GM19238 (cell line): ENCODE measurements around the gene NUDT4.
"Not testable (repeated sequence)": the region's sequence is repeated elsewhere in the genome, so short reads cannot be mapped to it uniquely, and the experiment has no call there.

Source experiments
- DNase-seq: peaks from one replicate; pipeline ENCODE4 v3.0.0; 2011; ENCODE audit warnings: low spot score; ENCODE audit not compliant: insufficient read length

Gene NUDT4

DNA sequence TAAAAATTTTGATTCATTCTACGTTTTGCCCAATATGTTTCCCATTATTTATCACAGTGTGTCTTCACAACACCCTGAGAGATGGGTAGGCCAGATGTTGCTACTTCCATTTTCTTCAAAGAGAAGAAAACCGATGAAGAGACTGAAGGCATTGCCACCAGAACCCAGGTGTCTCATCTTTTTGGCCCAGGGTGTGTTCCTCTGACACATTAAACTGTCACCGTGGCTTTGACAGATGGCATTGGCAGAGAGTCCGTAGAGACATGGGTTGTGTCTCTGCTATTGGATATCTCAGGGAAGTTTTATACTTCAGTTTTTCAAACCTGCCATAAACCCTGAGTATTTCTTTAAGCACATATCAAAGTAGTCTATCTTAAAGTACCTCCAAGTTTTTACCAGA, 11.3 kb upstream of the NUDT4 start:
- no peak for DNase-seq

DNA sequence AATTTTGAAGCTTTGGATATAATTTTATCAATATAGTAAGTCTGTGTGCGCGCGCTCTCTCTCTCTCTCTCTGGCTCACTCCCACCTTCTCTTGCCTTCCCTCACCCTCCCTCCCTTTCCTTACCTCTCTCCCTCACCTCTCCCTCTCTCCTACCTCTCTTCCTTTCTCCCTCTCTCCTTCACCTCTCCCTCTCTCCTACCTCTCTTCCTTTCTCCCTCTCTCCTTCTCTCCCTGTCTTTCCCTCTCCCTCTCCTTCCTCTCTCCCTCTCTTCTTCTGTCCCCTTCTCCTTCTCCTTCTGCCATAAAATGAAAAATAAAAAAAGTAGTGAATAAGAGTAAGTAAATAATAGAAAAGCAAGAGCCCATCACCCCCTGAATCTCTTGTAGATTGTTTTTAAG, 9.0 kb upstream of the NUDT4 start:
- no peak for DNase-seq

DNA sequence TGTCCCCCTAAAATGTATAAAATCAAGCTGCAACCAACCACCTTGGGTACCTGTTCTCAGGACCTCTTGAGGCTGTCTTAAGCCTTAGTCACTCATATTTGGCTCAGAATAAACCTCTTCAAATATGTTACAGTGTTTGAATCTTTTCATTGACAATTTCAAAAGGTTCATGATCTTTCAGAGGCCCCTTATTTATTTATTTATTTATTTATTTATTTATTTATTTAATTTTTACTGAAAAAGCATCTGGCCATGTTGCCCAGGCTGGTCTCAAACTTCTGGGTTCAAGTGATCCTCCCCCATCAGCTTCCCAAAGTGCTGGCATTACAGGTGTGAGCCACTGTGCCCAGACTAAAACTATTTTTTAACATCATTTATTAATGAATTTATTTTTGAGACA, 8.2 kb upstream of the NUDT4 start:
- DNase-seq, result no peak

DNA sequence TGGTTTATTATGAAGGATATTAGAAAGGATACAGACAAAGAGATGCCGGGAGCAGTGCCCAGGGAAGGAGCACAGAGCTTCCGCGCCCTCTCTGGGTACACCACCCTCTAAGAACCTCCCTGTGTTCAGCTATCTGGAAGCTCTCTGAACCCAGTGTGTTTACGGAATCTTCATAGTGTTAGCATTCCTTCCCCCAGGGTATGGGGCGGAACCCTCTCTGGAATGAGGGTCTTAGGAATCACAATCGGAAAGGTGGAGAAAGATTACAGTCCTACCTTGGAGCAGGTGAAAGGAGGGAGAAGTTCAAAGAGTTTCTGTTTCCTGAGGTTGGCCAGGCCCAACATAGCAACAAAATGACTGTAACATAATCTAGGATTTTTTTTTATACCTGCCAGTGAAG, 6.8 kb upstream of the NUDT4 start:
- no peak for DNase-seq

DNA sequence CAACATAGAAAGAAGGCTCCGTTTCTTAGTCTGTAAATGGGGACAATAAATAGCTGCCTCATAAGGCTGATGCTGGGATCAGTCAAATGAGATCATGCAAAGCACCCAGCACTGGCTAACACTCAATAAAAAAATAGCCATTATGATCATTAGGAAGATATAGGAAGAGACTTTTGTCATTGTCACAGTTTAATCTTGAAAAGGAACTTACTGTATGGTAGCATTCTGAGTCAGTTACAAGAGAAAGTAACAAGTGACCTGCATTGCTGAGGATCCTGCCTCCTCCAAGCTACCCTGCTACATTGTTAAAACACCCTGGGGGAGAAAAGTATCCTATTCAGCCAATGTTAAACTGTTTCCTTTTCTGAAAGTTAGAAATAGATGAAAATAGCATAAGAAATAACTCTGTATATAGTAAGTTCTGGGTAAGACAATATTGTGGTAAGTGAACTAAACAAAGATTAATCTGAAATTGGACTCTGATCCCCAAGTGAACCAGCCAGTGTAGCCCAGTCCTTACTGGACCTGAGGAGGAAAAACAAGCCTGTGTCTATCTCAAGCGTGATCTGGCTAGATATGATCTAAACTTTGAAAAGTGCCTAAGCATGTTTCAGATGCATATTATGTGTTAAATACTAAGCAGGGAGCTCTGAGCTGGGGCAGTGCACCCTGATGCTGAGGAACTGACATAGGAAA, 3.6 kb upstream of the NUDT4 start:
- DNase-seq, result no peak

DNA sequence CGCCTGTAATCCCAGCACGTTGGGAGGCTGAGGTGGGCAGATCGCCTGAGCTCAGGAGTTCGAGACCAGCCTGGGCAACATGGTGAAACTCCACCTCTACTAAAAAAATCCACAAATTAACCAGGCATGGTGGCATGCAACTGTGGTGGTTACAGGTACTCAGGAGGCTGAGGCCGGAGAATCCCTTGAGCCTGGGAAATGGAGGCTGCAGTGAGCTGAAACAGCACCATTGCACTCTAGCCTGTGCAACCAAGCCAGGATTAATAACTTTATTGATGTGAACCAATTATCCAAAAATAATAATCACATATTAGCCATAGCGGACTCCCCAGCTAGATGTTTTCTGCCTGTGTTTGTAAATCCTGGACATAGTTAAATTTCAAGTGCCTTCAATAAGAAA, 1.8 kb upstream of the NUDT4 start:
- no peak for DNase-seq

DNA sequence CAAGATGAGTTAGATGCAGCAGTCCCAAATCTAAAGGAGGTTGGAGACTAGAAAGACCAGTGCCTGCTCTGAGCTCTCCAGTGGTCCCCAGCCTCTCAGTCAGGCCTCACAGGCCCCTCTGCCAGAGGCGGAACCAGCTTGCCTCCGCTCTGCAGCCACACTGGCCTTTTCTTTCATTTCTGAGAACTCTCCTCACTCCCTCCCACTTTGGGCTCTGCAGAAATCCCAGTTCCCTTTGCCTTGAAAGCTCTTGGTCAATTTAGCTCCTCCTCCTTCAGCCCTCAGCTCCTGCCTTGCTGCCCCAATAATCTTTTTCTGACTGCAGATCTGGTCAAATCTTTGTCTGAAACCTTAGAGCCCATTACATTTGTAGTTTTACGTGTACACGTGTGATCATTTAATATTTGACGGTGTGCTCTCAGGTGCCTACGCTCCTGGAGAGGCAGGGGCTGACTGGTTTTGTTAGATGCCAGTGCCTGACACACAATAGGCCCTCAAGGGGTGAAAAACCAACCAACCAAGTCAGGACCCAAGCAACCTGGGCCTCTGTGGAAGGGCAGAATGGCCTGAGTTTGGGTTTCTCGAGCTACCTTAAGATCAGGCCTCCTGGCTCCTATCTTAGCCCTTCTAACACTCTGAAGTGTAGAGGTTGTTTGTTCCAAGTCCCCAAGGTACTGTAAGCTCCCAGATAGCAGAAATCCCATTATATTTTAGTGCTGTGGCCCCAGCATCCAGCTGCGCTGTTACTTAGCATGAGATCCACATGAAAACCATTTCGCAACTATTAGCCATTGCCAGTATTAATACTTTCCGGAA, 1.1 kb upstream of the NUDT4 start:
- no peak for DNase-seq

DNA sequence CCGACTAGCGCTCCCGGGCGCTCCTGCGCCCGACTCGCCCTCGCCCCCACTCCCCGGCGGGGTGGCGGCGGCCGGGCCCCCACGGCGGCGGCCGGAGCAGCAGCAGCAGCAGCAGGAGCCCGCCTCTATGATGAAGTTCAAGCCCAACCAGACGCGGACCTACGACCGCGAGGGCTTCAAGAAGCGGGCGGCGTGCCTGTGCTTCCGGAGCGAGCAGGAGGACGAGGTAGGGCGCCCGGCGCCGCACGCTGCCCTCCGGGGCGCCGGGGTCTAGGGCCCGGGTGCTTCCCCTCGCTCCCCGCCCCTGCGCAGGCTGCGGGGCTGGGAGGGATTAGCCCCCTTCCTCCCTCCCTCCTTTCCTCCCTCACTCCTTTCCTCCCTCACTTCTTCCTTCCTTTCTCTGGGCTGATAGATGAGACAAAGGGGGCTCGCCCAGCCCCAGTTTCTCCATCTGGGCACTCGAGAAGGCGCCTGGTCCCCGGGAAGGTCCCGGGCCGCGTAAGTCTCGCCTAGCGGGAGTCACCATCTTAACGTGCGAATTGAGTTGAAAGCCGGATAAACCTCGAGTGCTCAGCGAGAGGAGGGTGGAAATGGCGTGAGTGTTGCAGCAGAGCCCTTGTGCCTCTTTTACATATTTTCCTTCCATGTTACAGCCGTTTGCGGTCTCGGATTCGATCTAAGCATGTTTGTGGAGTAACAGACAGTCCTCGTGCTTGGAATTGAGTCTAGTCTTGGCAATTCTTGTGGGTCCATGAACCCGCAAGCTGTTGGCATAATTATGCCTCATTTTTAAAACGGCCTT, 672 bp downstream of the NUDT4 start:
- peak; percentile 60 for DNase-seq

DNA sequence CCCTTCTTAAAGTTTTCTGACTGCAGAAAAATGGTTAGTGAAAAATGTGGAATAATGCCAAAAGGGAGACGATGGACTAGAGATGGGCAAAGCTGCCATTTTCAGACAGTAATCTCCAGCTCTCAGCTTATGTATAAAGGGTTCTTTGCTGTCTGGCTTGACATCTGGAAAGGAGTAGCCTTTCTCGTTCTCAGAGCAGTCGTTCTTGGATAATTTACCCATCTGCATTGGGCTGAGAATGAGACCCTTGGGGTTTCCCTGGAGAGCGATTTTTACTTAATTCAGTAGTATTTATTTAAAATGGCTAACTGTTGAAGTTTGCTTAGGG, 1.2 kb downstream of the NUDT4 start:
- DNase-seq, result no peak

DNA sequence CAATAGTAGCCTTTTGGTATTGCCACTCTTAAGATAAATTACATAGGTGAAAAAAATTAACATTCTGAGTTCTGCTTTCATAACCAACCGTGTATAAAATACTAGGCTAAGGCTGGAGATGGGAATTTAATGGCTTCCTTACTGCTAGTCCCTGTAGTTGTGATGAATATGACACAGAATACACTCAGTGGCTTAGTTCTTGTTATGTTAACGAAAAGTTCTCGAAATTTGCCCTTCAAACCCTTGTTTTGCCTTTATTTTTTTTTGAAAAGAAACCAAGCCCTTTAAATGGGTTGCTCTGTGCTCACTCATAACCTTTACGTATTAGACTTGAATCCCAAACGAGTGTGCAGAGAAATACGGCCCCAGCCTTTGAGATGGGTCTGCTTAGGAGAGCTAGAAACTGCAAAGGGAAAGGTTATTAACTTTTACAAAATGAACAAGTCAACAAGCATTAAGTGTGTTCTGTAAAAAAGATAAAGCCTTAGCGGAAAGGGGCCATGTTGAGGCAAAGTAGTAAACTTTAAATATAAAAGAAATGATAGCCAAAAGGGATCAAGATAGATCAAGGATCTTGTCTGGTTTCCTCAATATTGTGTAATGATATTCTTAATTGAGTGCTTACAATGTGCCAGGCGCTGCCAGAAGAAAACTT, 1.7 kb downstream of the NUDT4 start:
- no peak for DNase-seq

DNA sequence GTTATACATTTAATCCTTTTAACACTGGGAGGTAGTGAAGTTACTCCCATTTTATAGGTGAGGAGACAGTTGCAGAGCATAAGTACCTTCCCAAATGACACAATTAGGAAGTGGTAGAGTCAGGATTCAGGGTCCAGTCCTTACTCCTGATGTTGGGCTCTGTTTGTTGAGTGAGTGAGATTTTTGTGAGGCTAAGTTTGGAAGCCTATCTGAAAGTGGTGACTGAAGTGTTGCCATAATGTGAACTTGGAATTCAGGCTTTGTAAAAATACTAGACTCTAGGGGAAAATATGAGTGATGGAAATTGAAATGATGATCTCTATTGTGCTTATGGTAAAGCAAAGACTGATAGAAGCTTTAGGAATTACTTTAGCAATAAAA, 2.2 kb downstream of the NUDT4 start:
- DNase-seq, result no peak

DNA sequence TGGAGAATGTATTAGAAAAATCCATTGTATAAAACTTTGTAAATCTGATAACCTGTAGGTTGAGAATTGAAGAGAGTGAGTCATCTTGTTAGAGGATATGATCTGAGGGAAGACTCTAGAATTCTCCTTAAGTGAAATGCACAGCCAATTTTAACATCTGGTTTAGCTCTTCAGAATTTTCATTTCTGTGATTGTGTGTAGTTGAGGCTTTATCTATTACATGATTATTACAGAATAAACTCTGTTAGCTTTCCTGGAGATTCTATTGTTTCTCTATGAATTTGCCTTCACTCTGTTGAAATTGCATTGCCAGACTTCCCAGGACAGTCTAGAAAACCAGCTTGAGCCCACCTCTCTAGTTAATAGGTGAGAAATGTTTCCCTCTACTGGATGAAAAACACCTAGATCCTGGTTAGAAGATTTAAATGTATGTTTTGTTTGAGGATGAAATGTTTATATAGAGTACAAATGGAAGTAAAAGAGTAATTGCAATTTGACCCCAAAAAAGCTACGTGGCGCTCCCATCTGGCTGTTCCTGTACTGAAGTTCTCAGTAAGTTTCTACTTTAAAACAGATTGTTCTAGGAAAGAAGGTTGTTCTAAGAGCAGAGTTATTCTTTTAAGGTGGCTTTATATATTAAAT, 2.9 kb downstream of the NUDT4 start:
- no peak for DNase-seq

DNA sequence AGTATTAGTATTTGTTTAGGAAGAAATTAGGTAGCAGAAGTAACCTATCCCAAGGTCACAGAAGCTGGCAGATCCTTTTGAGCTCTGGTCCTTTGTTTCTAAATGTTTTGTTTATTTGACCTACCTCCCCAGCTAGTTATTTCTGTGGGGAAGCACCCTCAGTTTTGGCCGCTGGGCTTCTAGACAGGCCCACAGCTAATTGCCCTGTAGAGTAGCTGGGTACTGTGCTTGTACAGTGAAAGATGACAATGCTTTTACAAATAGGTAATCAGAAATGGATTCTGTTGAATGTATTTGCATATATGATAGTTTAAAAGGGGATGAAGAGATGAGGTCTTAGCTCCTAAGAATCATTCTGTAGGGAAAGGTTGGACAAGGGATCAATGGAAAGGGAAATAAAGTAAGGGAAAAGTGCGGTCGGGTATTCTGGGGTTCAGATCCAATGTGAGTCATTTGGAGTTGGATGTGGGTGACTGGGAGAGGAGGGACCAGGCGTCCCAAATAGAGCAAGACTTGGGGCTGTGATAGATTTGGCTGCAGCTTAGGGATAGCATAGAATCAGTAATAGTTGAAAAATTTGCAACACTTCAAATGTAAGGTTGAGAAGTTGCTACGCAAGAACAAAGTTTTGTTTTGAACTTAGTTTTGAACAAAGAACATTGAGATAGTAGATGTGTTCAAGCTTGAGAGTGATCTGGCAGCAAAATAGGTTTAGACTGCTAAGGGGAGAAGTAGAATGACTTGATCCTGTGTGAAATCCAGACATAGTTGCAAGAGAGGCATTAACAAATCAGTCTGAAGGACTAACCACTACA, 3.6 kb downstream of the NUDT4 start:
- DNase-seq, result no peak

DNA sequence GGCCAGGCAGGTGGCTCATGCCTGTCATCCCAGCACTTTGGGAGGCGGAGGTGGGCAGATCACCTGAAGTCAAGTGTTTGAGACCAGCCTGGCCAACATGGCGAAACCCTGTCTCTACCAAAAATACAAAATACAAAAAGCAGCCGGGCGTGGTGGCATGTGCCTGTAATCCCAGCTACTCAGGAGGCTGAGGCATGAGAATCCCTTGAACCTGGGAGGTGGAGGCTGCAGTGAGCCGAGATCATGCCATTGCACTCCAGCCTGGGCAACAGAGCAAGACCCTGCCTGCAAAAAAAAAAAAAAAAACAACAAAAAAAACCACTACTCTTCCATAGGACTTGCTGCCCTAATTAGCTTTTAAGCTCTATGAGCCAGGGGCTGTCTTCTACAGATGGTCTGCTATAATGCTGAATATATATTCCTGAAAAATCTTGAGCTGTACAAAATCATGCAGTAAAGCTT, 4.3 kb downstream of the NUDT4 start:
- DNase-seq, result not testable (repeated sequence)

DNA sequence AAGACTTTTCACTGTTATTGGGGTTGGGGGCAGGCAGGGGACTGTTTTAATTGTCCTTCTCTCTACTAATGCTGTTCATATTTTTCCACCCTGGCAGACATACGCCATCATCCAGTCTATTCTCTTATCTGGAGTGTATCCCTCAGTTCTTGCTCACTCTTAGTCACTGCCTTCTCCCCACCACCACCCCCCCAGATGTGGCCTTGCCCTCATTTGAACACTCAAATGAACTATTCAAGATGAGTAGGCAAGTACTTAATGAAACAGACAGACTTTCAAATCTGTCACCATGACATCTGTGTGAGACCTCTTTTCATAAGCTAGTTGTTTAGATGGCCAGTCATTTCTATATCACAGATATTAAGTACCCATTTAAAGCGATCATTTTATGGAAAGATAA, 10.1 kb downstream of the NUDT4 start:
- DNase-seq, result no peak

DNA sequence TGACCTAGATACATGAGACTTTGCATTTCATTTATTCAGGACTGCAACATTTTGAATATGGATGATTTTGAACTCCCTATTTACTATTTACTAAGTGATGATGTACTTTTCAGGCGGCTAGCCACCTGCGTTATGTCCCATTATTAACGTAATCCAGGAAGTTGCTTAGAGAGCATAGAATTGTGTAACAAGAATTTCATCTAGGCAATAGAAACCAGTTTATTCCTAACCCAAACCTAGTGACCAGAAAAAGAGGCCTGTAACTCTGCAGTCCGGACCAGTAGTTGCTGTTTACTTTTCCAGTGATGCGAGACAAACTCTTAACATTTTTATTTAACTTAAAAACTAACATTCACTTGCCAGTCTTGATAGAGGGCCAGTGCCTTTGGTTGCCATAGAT, 12.3 kb downstream of the NUDT4 start:
- DNase-seq, result no peak

DNA sequence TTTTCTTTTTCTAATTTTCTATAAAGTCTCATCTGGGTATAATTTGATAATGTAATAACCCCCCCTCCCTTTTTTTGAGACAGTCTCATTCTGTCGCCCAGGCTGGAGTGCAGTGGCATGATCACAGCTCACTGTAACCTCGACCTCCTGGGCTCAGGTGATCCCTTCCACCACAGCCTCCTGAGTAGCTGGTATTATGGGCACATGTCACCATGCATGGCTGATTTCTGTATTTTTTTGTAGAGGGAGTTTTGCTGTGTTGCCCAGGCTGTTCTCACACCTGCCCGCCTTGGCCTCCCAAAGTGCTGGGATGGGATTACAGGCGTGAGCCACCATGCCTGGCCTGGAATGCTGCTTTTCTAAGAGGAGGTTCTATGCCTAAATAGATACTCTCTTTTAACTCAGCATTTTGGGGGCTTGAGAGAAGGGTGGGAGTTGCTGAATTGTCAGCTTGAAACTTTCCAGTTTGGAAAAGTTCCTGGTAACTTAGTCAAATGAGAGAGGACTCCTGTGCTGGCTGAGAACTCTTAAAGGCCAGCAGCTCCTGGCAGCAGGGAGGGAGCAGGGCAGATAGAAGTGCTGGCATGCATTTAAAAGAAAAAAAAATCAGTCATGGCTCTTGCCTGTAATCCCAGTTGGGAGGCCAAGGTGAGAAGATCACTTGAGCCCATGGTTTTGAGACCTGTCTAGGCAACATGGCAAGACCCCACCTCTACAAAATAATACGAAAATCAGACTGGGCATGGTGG, 13.0 kb downstream of the NUDT4 start:
- no peak for DNase-seq

DNA sequence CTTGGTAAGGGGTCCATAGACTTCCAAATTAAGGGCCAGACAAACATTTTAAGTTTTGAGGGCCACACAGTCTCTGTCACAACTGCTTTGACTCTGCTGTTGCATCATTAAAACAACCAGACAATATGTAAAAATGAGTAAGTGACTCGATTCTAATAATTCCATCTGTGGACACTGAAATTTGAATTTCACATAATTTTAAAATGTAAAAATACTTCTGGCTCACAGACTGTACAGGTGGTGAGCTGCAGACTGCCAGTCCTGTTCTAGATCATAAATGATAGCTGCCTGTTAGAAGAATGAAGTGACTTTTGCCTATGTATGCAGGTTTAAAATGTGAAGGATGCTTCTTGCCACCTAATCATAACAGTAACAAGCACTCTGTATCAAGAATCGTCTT, 15.7 kb downstream of the NUDT4 start:
- no peak for DNase-seq

DNA sequence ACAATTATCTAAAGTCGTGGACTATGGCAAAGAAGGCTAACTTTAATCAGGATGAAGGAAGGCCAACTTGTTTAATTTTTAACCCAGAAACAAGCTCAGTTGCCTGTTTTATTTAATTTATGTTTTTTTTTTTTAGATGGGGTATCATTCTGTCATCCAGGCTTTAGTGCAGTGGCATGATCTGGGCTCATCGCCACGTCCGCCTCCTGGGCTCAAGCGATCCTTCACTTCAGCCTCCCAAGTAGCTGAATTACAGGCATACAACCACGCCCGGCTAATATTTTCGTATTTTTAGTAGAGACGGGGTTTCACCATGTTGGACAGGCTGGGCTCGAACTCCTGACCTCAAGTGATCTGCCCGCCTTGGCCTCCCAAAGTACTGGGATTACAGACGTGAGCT, 19.7 kb downstream of the NUDT4 start:
- no peak for DNase-seq
